HG03025 (cell line): Measurements from ENCODE around the gene DGKQ.

Experiments
- ATAC-seq: cut with Tn5 transposase; IDR thresholded peaks from one replicate; pipeline ENCODE4 v1.9.1; 2021; ENCODE audit warnings: mild to moderate bottlenecking, moderate library complexity; ENCODE audit not compliant: unreplicated experiment, low FRiP score

The DGKQ gene

DNA sequence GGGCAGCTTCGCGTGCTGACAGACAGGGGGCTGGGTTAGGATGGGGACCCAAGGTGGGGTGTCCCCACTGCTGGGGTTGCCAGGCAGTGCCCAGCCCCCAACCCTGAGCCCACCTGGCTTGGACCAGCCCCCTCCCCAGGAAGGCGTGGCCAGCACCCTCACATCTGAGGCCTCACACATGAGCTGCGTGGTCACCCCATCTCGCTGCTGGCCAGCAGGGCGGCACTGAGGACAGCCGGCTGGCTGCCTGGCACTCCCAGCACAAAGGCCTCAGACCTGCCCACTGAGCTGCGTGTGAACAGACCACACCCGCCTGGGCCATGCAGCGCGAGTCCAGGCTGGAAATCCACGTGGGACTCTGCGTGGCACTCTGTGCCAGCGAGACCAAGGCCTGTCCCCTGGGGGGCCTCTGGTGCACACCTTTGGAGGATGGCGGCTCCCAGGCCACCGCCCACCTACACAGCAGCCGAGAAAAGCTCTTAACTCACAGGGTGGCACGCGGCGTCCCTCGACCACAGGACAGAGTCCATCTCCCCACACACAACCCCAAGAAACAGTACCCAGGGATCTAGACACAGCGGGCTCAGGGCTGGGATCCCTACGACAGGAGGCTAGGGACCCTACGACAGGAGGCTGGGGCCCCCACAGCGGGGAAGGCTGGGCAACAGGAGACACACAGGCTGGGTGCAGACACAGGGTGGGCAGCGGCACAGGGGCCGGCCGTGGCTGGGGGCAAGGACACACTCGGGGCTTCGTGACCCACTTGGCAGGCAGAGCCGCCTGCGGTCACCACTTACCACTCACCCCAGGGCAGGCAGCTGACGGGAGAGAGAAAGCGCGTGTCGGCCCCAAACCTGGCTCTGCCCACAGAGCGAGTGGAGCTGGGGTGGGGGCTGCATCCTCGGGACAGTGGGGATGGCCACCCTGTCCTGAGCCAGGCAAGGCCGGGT is 9.8 kb downstream of the DGKQ start:
- ATAC-seq = no peak

DNA sequence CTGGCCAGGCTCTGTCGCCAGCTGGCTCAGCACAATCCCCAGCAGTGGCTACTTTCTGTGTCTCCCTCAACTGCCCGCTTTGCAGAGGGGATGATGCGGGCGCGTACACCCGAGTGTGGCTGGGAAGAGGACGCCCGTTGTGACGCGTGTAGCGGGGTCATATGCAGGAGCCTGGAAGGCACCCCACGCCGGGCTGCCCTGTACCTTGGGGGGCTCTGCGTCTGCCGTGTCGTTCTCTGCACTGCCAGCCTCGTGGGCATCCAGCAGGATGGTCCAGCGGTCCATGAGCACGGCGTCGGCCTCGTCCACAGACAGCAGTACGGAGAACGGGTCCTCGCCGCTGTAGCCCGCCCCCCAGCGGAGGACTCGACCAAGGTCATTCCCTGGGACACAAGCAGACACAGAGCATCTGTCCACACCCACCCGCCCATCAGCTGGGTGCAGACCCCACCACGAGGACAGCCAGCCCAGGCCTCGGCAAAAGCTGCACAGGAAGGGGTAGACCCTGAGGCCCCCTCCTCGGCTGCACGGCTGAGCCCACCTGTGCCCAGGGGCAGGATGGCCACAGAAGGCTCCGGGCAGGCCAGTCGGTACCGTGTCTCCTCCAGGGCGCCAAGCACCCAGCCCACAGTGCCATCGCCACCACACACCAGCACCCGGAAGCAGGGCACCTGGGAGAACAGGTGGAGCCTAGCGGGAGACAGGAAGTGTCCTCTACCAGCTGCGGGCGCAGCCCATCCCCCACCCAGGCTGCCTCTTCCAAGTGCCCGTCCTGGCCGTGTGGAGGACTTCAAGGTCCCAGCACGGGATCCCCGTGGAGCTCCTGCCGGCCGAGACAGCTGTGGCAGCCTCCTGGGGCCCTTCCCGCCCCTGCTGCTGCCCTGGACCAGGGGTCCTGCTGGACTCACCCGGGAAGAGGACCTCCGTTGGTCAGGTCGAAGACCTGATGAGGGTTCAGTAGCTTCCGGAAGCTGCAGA is 10.8 kb downstream of the DGKQ start:
- ATAC-seq = no peak

DNA sequence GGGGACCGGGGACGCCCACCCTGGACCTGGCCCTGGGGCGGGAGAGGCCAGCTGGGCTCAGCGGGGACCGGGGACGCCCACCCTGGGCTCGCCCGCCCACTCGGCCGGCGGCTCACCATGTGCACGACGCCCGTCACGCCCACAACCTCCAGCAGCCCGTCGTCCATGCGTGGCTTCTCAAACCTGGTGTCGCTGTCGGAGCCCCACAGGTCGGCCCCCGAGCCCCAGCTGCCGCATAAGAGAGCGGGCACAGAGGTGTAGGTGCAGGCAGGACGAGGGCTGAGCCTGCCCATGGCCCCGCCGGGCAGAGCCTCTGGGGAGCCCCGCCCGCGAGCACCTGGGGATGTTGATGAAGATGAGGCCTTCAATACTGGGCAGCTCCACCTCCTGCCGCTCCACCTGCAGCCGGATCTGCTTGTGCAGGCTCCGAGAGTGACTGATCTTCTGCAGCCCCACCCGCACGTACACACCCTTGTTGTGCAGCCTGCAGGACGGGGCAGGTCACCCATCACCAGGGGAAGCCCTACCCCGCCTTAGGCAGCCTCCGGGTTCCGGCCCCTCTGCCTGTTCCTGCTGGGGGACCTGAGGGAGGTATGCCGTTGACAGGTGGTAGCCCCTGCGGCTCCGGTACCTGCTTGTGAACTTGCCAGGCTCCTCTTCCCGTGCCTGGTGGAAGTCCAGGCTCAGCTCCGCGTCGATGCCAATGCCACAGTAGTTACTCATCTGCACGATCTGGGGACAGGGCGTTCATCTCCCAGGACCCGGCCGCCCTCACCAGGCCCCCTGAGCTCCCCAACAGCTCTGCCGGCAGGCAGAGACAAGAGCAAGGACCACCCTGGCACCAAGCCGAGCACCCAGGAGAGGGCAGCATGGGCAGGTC is 11.8 kb downstream of the DGKQ start:
- no peak for ATAC-seq

DNA sequence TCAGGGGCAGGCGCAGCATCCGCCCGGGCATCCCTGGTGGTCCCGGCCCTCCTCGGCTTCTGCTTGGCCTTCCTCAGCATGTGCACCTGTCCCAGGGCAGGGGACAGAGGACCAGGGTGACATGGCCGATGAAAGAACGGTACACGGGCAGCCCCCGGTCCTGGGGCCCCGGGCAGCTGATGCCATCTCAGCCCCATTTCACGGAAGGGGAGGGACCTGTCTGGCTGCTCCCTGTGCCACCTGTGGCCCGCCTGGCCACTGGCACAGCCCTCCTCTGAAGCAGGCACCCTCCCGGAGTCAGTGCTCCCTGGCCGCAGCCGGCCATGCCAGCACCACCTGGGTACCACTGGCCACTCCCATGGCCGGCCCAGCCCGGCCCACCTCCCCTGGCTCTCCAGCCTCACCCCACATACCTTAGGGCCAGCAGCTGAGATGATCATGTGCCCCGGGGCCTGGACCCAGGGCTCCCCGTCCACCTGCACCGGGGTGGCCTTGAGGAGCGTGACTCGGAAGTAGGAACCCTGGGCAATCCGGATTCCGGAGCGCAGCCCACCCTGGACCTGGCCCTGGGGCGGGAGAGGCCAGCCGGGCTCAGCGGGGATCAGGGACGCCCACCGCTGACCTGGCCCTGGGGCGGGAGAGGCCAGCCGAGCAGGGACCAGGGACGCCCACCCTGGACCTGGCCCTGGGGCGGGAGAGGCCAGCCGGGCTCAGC is 12.6 kb downstream of the DGKQ start:
- ATAC-seq = no peak

DNA sequence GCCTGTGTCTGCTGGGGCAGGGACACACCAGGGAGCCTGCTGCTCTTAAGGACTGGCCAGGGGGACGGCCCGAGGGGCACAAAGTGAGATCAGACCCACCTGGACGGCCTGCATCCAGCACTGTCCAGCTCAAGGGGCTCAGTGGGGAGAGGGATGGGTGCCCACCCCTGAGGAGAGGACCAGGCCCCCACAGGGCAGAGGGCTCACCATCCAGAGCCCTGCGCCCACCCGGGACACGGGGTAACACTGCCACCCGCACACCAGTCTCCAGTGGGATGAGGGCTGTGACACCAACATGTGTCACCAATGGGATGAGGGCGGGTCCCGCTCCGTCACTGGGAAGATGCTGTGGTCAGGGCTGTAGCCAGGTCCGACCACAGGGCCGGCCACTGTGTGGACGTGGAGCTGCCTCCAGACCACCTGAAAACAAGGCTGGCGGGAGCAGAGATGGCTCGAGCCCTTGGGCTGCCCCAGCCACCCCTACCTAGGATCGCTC is 13.2 kb downstream of the DGKQ start:
- ATAC-seq = no peak

DNA sequence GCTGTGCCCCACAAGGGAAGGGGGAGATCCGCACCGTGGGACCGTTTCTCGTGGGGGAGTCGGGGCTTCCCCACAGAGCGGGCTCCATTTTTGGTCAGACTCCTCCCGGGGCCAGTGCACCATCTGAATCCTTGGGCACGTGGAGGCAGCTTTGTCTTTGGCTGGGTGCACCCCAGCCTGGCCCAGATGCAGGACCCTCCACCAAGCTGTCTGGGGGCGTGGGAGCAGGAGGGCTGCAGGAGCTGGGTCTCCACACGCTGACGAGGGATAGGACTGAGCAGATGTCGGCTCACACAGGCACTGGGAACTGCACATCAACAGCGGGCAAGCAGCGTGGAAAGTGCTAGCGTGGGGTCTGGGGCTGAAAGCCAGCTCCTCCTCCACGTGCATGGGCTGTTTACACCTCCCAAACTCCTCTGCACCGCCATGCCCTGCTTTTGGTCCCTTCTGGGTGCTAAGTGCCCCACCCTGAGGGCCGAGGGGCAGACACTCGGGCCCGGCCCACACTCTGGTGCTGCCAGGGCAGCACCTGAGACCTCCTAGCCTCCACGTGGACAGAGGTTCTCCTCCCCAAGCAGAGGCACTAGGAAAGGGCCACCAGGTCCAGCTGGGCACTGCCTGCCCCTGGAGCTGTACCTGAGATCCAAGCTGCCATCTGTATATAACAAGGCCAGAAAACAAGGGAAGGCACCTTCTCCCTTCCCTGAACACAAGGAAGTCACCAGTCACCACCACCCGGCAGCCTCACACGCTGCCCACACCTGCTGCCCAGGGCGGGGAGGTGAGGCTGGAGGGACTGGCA is 13.8 kb downstream of the DGKQ start:
- ATAC-seq = no peak

DNA sequence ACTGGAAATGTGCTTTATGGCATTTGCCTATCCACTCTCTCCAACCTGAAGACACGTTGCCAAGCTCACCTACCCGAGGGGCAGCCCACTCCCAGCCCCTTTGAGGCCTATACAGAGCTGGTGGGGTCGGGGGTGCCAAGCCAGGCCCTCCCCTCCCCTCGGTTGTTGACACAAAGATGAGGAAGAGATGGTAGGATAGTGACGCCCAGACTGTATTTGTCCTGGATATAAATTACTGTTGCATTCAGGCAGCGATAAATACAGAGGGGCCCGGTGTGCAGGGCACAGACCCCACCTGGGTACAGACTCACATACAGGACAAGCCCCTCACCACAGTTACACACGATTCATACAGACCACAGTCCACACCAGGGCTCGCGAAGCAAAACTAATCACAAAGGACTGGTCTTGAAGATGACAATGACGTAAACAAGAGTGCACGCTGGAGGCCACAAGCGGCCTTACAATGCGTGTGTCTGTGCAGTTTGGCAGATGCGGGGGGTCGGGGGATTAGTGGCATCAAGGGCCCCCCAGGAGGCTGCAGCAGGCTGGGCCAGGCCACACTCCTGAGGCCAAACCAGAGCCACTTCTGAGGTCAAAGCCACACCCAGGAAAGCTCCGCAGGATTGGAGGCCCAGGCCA is 14.6 kb downstream of the DGKQ start:
- ATAC-seq = no peak

DNA sequence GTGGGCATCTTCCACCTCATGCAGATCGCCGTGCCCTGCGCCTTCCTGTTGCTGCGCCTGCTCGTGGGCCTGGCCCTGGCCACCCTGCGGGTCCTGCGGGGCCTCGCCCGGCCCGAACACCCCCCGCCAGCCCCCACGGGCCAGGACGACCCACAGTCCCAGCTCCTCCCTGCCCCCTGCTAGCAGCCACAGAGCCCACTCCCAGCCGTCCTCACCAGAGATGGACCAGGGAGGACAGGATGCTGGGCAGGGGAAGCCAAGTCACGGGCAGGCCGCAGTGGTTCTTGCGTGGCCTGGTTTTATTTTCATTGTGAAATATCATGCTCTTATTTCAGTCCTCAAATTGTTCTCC is 15.1 kb downstream of the DGKQ start:
- no peak for ATAC-seq

DNA sequence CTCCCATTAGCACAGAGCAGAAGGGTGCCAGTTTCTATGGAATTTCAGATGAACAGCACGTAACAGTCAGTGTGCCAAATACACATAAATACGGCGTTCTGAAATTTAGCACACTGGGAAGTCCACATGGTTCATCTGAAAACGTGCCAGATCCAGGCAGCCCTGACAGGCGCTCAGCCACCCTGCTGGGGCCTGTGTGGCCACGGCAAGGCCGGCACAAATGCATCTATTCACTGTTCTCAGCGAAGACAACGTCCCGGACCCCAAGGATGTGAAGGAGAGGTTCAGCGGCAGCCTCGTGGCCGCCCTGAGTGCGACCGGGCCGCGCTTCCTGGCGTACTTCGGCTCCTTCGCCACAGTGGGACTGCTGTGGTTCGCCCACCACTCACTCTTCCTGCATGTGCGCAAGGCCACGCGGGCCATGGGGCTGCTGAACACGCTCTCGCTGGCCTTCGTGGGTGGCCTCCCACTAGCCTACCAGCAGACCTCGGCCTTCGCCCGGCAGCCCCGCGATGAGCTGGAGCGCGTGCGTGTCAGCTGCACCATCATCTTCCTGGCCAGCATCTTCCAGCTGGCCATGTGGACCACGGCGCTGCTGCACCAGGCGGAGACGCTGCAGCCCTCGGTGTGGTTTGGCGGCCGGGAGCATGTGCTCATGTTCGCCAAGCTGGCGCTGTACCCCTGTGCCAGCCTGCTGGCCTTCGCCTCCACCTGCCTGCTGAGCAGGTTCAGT is 15.6 kb downstream of the DGKQ start:
- ATAC-seq = no peak

DNA sequence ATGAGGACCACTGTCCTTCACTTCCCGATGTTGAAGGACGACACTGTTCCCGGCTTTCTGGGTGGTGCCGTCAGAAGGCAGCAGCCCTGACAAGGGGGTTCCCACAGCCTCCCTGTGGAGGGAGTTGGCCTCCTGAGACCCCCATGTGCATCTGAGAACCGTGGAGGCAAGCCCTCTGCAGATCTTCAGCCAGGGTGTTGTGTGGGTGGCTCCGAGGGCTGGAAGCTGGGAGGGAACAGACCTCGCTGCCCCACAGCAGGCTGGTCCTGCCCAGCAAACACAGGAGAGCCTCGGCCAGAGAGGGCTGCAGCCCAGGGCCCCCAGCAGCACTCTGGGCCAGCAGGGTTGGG is 16.2 kb downstream of the DGKQ start:
- no peak for ATAC-seq

DNA sequence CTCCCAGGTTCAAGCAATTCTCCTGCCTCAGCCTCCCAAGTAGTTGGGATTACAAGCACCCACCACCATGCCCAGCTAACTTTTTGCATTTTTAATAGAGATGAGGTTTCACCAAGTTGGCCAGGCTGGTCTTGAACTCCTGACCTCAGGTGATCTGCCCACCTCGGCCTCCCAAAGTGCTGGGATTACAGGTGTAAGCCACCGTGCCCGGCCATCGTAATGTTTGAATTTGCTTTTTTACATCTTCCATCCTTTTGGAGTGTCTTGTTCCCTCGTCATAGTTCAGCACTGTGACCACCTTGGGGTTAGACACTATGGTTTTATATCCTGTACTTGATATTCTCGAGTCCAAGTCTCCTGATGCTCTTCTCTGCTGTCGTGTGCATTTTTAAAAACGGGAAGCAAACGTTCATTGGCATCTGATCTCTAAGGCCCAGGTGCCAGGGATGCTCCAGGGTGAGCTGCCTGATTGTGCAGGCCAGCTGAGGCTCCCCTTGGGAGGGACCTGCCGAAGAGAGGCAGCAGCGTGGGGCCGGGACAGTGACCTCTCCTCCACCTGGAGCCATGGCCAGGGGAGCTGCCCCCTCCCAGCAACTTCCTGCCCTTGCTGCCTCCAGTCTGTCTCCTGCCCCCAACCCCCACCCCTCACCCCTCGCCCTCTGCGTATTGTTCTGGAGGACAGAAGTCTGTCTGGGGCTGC is 16.7 kb downstream of the DGKQ start:
- ATAC-seq = no peak

DNA sequence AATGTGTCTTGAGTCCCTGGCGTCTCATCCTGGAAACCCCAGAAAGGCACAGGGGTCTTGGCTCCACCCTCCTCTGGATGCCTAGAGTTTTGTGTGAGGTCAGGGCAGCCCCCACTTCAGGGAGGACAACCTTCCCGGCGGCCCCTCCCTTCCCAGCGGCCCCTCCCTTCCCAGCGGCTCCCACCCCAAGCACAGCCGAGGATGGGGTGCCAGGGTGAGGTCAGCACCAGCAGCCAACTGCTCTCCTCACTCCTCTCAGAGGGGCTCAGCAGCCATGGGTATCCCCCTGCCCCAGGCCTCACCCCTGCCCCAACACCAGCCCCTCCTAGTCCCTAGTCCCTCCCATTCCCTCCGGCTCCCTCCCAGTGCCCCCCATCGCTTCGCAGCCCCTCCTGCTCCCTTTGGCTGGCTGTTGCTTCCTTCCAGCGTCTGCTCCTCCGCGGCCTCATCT is 17.4 kb downstream of the DGKQ start:
- ATAC-seq = no peak

DNA sequence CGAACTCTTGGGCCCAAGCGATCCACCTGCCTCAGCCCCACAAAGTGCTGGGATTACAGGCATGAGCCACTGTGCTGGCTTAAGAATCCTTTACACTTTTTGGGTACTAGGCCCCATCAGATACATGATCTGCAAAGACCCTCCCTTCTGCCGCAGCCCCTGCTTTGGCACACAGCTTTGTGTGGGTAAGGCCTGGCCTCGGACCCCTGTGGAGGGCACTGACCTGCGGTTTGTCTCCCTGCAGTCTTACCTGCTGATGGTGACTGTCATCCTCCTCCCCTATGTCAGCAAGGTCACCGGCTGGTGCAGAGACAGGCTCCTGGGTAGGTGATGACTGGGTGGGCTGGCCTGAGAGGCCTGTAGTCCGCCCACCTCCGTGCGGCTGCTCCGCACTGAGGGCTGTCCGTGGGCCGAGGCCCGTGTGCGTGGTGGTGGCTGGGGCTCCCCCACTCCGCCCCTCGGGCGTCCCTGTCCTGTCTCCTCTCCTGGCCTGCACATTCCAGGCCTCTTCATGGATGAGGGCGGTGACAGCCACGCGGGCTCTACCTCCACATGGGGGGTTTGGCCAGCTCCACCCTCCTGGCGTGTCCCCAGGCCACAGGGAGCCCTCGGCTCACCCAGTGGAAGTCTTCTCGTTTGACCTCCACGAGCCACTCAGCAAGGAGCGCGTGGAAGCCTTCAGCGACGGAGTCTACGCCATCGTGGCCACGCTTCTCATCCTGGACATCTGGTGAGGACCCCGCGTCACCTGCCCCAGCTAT is 18.0 kb downstream of the DGKQ start:
- ATAC-seq = no peak

DNA sequence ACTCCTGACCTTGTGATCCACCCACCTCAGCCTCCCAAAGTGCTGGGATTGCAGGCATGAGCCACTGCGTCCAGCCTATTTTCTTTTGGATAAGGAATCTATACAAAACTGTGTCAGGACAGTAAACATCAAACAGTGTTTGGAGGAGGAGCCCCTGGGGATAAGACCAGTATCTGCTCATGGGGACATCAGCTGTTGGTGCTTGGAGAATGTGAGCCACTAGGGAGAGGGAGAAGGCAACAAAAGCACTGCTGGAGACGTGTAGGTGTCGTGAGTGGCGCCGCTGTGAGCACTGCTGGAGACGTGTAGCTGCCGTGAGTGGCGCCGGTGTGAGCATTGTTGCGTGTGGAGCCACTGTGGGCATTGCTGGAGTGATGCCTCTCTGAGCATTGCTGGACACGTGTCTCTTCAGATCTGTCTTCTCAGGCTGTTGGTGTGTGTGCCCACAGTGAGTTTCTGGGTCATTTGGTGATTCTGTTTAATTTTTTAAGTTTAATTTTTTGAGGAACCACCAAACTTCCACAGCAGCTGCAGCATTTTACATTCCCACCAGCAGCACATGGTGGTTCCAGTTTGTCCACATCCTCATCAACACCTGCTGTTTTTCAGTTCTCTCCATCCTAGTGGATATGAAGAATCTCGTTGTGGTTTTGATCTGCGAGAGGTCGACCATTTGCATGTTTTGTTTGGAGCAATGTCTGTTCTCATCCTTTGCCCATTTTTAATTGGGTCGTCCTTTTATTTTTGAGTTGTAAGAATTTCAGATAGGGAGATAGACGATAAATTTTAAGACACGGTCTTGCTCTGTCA is 19.0 kb downstream of the DGKQ start:
- ATAC-seq = no peak

DNA sequence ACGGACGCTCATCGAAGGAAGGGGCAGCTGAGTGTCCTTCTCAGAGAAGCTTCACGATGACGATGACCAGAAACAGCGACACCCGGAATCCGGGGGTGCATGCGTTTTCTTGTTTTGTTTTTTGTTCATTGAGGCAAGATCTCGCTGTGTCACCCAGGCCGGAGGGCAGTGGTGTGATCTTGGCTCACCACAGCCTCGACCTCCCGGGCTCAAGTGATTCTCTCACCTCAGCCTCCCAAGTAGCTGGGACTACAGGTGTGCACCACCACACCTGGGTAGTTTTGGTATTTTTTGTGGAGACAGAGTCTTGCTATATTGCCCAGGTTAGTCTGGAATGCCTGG is 19.8 kb downstream of the DGKQ start:
- no peak for ATAC-seq
